NCI-H2171 treated with DMSO at 0.1 percent for 48 hours (cell line): ENCODE results near the gene METTL9.
A peak's percentile ranks its signal among the peaks of the same experiment; 100 is the strongest.
"Not testable (repeated sequence)": the region's sequence is repeated elsewhere in the genome, so short reads cannot be mapped to it uniquely, and the experiment has no call there.

Source experiments
- DNase-seq: peaks from one replicate; lab custom pipeline; 2025; lab: John Stamatoyannopoulos, UW

METTL9 gene

GRCh38 chr16:21574372-21574771 is 25.0 kb upstream of the METTL9 start:
- no peak for DNase-seq

DNA sequence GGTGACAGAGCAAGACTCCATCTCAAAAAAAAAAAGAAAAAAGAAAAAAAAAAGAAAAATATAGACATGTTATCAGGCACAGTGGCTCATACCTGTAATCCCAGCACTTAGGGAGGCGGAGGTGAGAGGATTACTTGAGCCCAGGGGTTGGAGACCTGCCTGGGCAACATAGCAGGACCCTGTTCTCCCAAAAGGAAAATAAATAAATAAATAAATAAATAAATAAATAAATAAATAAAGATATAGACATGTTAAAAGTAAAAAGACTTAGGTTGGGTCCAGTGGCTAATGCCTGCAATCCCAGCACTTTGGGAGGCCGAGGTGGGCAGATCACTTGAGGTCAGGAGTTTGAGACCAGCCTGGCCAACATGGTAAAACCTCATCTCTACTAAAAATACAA is 23.1 kb upstream of the METTL9 start:
- DNase-seq: not testable (repeated sequence)

GRCh38 chr16:21577487-21577886 is 21.9 kb upstream of the METTL9 start:
- not testable (repeated sequence) for DNase-seq

GRCh38 chr16:21578311-21578710 is 21.1 kb upstream of the METTL9 start:
- not testable (repeated sequence) for DNase-seq

- not testable (repeated sequence) for DNase-seq
Measured at GRCh38 chr16:21580131-21580530, 19.2 kb upstream of the METTL9 start.

- DNase-seq: no peak
Measured at GRCh38 chr16:21580807-21581206, 18.6 kb upstream of the METTL9 start.

GRCh38 chr16:21584817-21585216 is 14.6 kb upstream of the METTL9 start:
- DNase-seq: no peak

DNA sequence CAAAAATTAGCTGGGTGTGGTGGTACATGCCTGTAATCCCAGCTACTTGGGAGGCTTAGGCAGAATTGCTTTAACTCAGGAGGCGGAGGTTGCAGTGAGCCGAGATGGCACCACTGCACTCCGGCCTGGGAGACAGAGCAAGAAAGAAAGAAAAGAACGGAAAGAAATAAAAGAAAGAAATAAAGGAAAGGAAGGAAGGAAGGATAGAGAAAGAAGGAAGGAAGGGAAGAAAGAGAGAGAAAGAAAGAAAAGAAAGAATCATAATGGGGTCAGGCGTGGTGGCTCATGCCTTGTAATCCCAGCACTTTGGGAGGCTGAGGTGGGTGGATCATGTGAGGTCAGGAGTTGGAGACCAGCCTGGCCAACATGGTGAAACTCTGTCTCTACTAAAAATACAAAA is 10.8 kb upstream of the METTL9 start:
- not testable (repeated sequence) for DNase-seq

- DNase-seq: no peak
Measured at GRCh38 chr16:21589551-21589950, 9.8 kb upstream of the METTL9 start.

DNA sequence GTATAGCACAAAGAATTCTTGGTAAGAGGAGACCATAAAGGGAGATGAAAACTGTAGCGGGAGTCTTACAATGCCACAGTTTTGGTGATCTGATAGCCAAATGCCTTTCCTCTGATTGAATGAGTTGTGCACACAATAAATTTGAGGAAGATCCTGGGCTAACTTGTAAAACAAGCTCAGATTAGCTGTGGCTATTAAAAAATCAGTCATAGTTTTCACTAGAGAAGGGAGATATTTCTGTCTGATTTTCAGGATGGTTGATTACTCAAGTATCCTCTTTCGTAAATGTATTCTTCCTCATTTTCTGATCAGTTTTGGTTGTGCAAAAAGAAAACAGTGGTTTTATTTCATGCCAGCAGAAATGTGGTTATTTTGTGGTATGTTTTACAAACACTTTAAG is 9.1 kb upstream of the METTL9 start:
- DNase-seq: no peak

GRCh38 chr16:21590796-21591195 is 8.6 kb upstream of the METTL9 start:
- DNase-seq: no peak

- no peak for DNase-seq
Measured at GRCh38 chr16:21592191-21592590, 7.2 kb upstream of the METTL9 start.

- DNase-seq: no peak
Measured at GRCh38 chr16:21593530-21594289, 5.7 kb upstream of the METTL9 start.

DNA sequence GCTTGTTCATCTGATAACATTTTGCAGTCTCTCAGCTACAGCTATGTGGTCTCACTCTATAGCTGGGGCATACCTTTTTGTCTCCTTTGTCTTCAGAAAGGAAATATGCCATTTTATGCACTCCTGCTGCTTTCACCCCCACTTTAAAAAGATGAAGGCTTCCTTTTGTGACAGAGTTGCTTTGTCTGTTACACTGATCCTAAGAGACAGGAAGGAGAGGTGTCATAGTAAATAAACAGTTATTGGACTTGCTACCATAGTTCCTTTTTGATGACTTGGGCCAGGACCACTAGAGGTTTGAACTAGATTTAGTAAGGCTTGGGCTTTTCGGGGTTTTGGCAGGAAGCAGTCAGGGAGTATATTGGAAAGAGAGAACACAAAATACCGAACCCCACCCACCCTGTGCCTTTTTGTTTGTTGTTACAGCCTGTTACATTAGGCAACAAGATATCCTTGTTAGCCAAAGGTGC is 1.8 kb upstream of the METTL9 start:
- DNase-seq: no peak

GRCh38 chr16:21598206-21598605 is 1.2 kb upstream of the METTL9 start:
- DNase-seq: no peak

- no peak for DNase-seq
Measured at GRCh38 chr16:21598701-21599121, 666 bp upstream of the METTL9 start.

- DNase-seq: peak; percentile 29
Measured at GRCh38 chr16:21600031-21600773, 825 bp downstream of the METTL9 start.

DNA sequence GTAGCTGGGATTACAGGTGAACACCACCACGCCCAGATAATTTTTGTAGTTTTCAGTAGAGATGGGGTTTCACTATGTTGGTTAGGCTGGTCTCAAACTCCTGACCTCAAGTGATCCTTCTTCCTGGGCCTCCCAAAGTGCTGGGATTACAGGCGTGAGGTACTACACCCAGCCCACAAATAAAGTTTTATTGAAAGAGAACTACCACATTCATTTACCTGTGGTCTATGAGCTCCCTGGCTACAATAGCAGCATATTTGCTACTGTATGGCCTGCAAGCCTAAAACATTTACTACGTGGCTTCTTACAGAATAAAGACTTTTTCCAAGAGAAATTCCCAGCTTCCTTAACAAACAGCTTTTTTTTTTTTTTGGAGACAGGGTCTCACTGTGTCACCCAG is 3.4 kb downstream of the METTL9 start:
- DNase-seq: no peak

DNA sequence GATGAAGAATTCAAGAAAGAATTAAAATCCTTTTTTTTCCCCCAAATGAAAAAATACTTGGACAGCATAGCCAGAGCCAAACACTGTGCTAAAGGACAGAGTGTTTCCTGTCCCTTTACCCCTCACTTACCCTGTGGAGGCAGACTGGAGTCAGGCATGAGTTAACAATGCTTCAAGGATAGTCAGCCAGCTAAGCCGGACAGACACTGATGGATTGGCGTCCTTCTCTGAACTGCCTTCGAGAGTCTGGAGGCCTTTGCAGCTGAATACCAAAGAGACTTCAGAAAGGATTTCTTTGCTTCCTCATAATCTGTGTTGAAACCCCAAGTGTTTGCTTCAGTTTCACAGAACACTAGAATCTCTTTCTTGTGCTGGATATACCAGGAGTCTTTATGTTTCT is 4.6 kb downstream of the METTL9 start:
- DNase-seq: no peak

GRCh38 chr16:21605848-21606247 is 6.5 kb downstream of the METTL9 start:
- not testable (repeated sequence) for DNase-seq

- DNase-seq: no peak
Measured at GRCh38 chr16:21608639-21609328, 9.4 kb downstream of the METTL9 start.

DNA sequence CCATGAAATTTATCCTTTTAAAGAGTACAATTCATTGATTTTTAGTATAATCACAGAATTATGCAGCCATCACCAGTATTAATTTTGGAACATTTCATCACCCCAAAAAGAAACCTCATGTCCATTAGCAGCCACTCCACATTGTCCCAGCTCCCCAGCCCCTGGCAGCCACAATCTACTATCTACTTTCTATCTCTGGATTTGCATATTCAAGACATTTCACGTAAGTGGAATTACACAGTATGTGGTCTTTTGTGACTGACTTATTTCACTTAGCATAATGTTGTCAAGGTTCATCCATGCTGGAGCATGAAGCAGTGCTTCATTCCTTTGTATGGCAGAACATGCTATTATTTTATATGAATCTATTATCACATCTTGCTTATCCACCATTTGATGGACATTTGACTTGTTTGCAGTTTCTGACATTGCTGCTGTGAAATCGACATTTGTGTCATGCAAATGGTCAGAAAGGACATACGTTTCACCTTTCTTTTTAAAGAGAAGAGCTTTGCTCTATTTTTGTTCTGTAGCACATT is 10.7 kb downstream of the METTL9 start:
- DNase-seq: no peak
